Esophagus muscularis mucosa (tissue), 3 donors: Measurements from ENCODE around the gene CDRT15.

Experiments used
- POLR2A ChIP-seq: fragments of 450-650 bp; IDR thresholded peaks from one replicate; pipeline ENCODE4 v1.6.1; 2017; ENCODE audit warnings: antibody characterized with exemption, moderate library complexity, mild to moderate bottlenecking, low read depth
- TF ChIP-seq, protein P1 (sequence below), 3 experiments: fragments of 200-600 bp in 2 of 3; fragments of 450-650 bp in 1 of 3; sonication (generic) in 2 of 3; IDR thresholded peaks; one replicate each; pipeline ENCODE4 v1.5.1; 2017 to 2019; ENCODE audit warnings: antibody characterized with exemption in 3 of 3, mild to moderate bottlenecking in 2 of 3, moderate library complexity in 1 of 3

DNA sequence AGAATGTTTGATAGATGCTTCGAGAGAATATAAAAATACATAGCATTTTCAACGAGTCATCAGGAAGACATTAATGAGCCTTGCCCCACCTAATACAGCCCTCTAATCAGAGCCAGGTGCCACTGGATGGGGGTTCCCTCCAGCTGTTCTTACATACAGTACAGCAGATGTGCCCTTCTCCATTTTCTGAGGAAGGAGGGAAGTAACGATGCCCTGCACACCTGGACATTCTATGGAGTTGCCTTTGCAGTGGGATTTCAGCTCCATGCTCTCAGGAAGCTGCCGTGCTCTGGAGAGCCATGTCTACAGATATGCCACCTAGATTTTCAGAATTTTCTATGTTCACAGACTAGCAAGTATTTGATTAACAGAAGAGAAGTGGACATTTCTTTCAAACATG lies 36.3 kb downstream of the CDRT15 start:
- TF ChIP-seq, protein P1, sequence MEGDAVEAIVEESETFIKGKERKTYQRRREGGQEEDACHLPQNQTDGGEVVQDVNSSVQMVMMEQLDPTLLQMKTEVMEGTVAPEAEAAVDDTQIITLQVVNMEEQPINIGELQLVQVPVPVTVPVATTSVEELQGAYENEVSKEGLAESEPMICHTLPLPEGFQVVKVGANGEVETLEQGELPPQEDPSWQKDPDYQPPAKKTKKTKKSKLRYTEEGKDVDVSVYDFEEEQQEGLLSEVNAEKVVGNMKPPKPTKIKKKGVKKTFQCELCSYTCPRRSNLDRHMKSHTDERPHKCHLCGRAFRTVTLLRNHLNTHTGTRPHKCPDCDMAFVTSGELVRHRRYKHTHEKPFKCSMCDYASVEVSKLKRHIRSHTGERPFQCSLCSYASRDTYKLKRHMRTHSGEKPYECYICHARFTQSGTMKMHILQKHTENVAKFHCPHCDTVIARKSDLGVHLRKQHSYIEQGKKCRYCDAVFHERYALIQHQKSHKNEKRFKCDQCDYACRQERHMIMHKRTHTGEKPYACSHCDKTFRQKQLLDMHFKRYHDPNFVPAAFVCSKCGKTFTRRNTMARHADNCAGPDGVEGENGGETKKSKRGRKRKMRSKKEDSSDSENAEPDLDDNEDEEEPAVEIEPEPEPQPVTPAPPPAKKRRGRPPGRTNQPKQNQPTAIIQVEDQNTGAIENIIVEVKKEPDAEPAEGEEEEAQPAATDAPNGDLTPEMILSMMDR (IDR thresholded peaks at IDR 0.05) = no peak
- no peak for TF ChIP-seq POLR2A
